DMS53 treated with DMSO at 0.1 percent for 48 hours (cell line): Measurements from ENCODE around the gene SETBP1.

Experiments used
- DNase-seq: peaks from one replicate; lab custom pipeline; 2025; ENCODE audit not compliant: unreplicated experiment; lab: John Stamatoyannopoulos, UW

The SETBP1 gene

DNA sequence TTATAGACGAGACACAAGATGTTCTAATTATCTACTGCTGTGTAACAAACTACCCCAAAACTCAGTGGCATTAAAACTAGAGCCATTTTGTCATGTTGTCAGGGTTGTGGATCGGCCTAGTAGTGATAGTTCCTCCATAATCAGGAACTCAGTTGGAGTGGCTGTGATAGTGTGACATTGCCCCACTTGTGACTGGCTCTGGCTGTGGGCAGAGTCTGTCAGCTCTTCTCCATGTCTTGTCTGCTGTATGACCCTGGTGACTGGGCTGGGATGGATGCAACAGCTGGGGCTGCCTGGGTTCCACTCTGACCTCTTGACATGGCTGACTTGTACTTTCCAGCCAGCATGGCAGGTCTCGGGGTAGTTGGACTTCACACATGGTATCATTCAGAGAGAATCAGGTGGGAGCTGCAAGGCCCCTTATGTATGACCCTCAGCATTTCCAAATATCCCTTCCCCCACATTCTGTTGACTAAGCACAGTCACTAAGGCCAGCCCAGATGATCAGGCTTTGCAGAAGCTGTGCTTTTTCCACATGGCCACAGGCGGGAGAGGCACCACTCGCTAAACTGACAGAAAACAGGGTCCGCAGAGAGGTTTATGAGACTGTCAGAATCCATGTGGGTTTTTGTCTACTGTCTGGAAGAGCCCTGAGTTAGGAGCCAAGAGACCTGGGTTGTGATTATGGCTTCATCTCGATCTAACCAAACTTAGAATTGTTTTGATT lies 50.3 kb downstream of the SETBP1 start:
- DNase-seq, result no peak

GRCh38 chr18:44731530-44732237 lies 51.0 kb downstream of the SETBP1 start:
- no peak for DNase-seq

GRCh38 chr18:44732238-44732563 lies 51.5 kb downstream of the SETBP1 start:
- no peak for DNase-seq

- no peak for DNase-seq
These were observed 51.9 kb downstream of the SETBP1 start for GRCh38 chr18:44732599-44732998.

DNA sequence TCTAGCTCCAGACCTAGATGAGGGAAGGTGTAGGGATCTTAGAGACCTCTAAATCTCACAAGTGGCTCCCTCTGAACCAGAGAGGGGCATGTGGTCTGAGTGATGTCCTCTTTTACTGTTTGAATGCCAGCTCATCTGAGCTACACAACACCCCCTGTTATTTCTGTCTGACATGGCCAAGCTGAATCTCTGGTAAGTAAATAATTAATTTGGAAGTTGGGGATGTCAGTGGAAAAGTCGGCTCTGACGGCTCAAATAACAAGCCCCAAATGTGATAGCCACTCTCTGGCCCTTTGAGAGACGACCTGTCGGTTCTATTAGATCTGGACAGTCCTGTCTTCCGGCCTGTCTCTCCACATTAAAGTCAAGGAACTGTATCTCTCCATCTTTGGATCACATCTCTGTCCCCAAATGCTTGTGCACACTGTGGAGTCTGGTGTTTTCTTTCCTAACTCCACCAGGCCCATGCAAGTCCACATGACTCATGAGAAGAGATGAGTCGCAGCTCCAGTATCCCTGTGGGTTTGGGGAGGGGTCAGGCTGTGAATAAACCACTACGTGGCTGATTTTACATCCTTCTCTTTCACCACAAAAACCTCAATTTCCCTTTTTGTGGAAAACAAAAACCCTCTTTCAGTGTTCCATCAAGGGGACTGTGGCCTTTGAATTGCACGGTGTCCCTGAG lies 52.5 kb downstream of the SETBP1 start:
- no peak for DNase-seq

- DNase-seq, result no peak
These were observed 53.2 kb downstream of the SETBP1 start for GRCh38 chr18:44733754-44734465.

GRCh38 chr18:44735096-44735495 lies 54.4 kb downstream of the SETBP1 start:
- DNase-seq, result no peak

- DNase-seq, result no peak
These were observed 56.1 kb downstream of the SETBP1 start for GRCh38 chr18:44736664-44737380.

- DNase-seq, result no peak
These were observed 56.9 kb downstream of the SETBP1 start for GRCh38 chr18:44737623-44738022.

DNA sequence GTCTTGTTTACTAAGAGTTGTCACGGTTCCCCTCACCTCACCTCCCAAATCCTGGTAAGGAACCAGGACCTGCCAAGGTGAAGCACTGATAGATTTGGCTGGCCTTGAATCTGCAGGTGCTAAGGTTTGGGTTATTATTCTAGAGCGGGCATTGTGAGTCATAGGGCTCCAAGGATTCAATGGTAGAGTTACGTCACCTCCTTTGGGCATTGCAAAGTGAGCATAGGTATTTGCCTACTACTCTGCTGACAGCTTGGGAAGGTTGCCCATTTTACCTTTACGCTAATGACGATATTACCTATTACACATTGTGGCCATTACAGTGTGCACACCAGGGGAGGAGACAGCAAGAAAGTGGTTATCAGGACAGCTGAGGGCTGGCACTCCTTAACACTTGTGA lies 59.3 kb downstream of the SETBP1 start:
- no peak for DNase-seq

- no peak for DNase-seq
These were observed 60.4 kb downstream of the SETBP1 start for GRCh38 chr18:44741085-44741484.

DNA sequence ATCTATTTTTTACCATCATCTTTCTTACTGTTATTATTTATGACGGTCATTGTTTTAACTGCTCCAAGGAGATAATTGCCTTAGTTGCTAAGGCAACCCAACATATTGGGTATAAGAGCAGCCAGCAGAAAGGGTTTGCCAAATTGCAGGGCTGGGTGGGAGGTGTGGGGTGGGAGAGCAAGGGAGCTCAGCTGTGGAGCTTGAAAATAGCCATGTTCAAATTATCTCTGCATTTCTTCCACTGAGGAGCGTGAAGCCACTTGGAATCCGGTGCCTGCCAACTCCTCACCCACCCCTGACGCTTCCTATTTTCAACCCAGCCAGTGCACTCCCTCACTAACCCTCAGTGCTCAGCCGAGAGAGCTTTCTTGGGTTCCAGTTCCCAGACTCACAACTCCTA lies 60.8 kb downstream of the SETBP1 start:
- no peak for DNase-seq

DNA sequence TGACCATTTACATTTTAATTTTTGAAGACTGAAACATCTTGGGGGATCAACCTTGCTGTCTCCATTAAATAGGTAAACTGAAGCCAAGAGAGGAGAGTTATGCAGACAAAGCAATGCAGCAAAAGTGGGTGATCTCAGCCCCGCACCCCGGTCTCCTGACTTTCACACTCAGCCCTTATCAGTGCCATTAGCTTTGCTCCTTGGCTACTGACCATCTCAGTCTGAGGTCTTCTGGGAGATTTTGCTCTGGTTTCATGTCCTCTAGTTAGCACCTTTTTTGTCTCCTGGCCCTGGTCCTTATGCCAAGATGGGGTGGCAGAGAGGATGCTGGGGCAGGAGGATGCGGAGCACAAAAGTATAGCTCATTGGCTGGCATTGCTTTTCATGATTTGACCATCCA lies 61.4 kb downstream of the SETBP1 start:
- no peak for DNase-seq

DNA sequence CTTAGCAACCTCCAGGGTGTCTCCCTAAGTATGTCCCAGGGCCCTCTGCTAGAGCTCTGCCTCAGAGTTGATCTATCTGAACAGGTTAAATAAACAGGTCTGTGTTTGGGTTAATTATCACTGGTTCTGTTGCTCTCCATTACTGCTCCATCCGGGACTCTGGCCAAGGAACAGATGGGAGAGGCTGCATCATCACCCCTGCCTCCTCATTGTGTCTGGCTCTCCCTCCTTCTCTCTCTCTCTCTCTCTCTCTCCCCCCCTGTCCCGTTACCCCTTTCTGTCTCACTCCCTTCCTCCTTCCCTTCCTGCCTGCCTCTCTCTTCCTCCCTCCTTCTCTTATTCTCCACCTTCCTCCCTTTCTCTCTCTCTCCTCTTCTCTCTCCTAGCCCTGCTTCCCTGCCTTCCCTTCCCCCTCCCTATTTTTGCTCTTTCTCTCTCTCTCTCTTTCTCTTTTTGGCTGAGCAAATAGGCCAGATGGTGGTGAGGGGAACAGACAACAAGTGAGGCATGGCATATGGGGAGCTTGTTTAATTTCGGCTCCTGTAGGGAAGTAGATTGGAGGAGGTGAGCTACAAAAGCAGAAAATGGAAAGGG lies 62.1 kb downstream of the SETBP1 start:
- peak; percentile 6 for DNase-seq

- no peak for DNase-seq
These were observed 62.9 kb downstream of the SETBP1 start for GRCh38 chr18:44743631-44744030.

- DNase-seq, result no peak
These were observed 63.8 kb downstream of the SETBP1 start for GRCh38 chr18:44744161-44745121.

DNA sequence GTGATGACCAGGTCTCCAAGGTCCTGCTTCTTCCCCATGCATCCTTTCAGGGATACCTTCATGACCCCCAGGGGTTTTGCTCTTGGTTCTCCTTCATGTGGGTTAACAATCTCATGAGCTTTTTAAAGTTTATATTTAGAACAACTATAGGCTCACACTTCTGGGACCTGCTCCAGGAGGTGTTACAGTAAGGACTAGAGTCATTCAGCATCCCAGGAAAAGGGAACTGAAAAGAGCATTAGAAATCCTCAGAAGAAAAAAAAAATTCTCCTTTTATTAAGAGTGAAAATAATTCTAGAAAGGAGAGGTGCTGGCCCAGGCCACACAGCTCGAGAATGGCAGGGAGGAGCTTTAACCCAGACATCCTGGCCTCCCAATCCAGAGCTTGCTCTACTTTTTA lies 66.5 kb downstream of the SETBP1 start:
- DNase-seq, result no peak

DNA sequence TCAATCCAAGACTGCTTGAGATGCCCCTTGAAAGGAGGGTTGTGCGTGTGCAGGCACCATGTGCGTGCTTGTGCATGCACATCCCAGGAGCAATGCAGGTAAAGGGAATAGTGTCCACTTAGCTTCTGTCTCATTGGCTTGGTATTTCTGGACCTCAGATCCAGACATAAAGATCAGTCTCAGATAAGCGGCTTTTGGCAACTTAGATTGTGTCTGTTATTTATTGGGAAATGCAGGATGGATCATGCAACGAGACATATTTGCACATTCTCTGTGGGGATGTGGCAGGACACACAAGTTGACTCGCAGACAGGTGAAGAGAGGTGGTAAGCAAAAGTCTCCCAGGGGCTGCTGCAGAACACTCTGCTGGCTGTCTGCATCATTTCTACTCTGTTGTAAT lies 67.9 kb downstream of the SETBP1 start:
- DNase-seq, result no peak

DNA sequence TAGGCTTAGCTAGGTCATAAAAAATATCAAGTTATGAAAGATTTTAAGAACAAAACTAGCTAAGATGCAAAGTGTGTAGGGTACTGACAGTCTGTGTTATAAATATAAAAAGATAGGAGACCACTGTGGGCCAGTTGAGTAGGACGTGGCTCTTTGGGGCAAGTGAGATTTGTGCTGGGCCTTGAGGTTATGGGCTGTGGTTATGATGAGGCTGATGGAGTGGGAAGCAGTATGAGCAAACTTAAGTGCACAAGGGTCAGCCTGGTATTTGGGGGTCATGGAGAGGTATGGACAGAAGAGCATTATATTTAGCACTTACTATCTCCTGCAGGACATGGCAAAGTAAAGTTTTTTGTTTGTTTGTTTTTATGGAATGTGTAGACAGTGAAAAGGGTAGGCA lies 70.1 kb downstream of the SETBP1 start:
- DNase-seq, result no peak

- no peak for DNase-seq
These were observed 73.9 kb downstream of the SETBP1 start for GRCh38 chr18:44754567-44754966.
